ENCODE data around the gene PTPRZ1. TPM values are rescaled to one million over a fixed set of nuclear protein-coding genes. Genes with fewer than 3 reads are reported as not detected.

The PTPRZ1 gene
- total and polyA plus RNA-seq, 7 donors: 0.01 to 0.30 (median 0.08) TPM; not detected in 4

DNA sequence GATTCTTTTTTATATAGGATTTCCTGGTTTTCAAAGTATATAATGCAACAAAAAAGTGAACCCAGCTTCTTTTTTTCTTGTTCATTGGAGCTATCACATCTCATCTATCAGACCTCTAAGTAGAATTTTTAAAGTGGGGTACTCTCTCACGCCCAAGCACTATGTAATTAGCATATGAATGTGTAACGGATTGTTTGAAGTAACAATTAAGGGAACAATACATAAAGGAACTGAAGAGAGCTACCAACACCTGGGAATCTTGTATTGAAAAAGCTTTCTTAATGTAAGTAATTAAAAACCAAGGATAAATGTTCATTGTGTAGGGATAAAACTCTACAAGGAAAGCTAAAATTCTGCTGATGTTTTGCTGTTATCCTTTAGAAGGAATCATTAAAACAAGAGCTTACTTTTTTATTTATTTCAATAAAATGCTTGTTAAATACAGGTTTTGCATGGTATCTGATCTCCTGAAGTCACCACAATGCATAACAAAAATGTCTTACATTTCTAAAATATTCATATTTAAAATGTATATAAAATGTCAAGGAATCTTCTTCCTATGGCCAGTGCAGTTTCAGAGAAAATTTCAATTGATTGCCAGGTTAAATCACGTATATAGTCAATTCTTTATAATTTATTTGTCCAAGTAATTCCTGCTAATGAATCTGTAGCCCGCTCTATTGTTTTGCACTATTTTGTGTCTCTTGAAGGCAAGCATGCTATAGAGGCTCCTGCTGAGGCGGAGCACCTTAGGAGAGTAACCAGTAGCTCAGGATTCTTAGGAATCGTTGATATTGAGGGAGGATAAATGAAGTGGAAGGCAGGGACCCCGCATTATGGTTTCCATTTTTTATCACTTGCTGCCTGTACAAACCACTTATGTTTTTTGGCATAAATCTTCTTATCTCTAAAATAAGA lies 51.6 kb downstream of the PTPRZ1 start:
- Histone ChIP-seq H3K36me3 (ENCODE audit: insufficient read depth in 1 of 2, low read depth in 1 of 2) (no peaks in the 10 kb centered on the region), H3K4me1 (no peaks in the 10 kb centered on the region), H3K27me3 (ENCODE audit: insufficient read depth in 3 of 3, low read length in 2 of 3) (no peaks in the 10 kb centered on the region), H3K9me3 (no peaks in the 10 kb centered on the region), H3K4me3 (no peak overlapping the region), H3K27ac (no peak overlapping the region)
- no peak for DNase-seq
- ATAC-seq: no peak
- WGBS, 3 donors: 70 to 75% (median 72%) methylated on average over 7 of the region's 7 CpGs
- intact Hi-C loops (cut with DNase I): no loop called here
- TF ChIP-seq, protein P1, sequence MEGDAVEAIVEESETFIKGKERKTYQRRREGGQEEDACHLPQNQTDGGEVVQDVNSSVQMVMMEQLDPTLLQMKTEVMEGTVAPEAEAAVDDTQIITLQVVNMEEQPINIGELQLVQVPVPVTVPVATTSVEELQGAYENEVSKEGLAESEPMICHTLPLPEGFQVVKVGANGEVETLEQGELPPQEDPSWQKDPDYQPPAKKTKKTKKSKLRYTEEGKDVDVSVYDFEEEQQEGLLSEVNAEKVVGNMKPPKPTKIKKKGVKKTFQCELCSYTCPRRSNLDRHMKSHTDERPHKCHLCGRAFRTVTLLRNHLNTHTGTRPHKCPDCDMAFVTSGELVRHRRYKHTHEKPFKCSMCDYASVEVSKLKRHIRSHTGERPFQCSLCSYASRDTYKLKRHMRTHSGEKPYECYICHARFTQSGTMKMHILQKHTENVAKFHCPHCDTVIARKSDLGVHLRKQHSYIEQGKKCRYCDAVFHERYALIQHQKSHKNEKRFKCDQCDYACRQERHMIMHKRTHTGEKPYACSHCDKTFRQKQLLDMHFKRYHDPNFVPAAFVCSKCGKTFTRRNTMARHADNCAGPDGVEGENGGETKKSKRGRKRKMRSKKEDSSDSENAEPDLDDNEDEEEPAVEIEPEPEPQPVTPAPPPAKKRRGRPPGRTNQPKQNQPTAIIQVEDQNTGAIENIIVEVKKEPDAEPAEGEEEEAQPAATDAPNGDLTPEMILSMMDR (IDR thresholded peaks at IDR 0.05): no peak

DNA sequence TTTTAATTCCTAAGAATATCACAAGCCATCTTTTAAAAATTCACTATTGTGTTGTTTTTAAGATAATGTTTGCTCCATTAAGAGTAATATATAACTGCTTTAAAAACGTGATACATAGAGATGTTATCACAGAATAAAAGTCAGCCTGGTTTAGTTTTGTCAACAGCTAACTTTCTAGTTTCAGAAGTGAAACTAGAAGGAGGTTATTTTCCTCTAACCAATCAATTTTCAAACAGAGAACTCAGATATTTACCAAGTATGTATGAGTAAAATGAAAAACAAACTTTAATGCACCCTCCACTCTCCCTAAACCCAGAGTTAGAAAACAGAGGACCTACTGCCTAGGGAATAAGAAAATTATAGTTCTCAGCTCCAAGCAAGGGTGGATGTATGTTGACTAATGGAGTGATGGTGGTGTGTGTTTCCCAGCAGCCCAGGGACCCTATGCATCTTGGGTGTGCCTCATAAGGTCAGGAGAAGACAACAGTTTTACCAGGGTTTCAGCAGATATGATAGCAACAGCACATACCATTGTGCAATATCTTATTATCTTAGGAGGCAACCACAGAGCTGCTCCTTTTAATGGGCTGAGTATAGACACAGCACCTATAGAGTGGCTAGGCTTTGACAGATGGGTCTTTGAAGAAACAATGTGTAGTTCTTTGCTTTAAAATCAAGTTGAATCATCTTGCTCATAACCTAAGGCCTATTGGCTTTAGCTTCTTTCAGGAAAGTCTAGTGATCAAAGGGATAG lies 58.4 kb downstream of the PTPRZ1 start:
- 52 to 64% (median 57%) methylated on average over 1 of the region's 1 CpG for WGBS, 3 donors
- Histone ChIP-seq H3K9me3 (no peaks in the 10 kb centered on the region), H3K4me3 (no peak overlapping the region), H3K27ac (no peak overlapping the region), H3K36me3 (ENCODE audit: insufficient read depth in 1 of 2, low read depth in 1 of 2) (no peaks in the 10 kb centered on the region), H3K4me1 (no peaks in the 10 kb centered on the region), H3K27me3 (ENCODE audit: insufficient read depth in 3 of 3, low read length in 2 of 3) (no peaks in the 10 kb centered on the region)
- intact Hi-C loops (cut with DNase I): no loop called here
- no peak for DNase-seq
- TF ChIP-seq, protein P1 (IDR thresholded peaks at IDR 0.05): no peak
- ATAC-seq: no peak

DNA sequence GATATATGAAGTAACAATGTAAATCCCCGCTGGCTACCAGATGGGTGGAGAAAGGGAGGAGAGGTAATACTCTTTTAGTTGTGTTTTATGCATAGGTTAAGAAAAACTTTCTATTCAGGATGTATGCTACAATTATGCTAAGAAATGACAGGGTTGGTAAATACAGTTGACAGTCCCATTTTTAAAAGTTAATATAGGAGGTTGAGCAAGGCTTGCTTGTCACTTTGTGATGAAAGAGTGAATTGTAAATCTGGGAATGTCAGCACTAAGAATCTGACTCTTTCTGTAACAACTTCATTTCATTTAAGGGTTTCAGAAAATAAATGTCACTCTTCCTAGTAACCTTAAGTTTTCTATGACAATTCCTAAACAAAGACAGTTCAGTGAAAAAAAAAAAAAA lies 59.8 kb downstream of the PTPRZ1 start:
- TF ChIP-seq, protein P1 (IDR thresholded peaks at IDR 0.05): no peak
- no peak for DNase-seq
- intact Hi-C loops (cut with DNase I): no loop called here
- 89 to 94% (median 92%) methylated on average over 1 of the region's 1 CpG for WGBS, 3 donors
- no peak overlapping the region for H3K4me3 ChIP-seq
- H3K27ac ChIP-seq: no peak overlapping the region
- ATAC-seq: no peak
- H3K27me3 ChIP-seq (ENCODE audit: insufficient read depth in 3 of 3, low read length in 2 of 3): no peaks in the 10 kb centered on the region
- H3K4me1 ChIP-seq: no peaks in the 10 kb centered on the region
- H3K36me3 ChIP-seq (ENCODE audit: insufficient read depth in 1 of 2, low read depth in 1 of 2): no peaks in the 10 kb centered on the region
- no peaks in the 10 kb centered on the region for H3K9me3 ChIP-seq

DNA sequence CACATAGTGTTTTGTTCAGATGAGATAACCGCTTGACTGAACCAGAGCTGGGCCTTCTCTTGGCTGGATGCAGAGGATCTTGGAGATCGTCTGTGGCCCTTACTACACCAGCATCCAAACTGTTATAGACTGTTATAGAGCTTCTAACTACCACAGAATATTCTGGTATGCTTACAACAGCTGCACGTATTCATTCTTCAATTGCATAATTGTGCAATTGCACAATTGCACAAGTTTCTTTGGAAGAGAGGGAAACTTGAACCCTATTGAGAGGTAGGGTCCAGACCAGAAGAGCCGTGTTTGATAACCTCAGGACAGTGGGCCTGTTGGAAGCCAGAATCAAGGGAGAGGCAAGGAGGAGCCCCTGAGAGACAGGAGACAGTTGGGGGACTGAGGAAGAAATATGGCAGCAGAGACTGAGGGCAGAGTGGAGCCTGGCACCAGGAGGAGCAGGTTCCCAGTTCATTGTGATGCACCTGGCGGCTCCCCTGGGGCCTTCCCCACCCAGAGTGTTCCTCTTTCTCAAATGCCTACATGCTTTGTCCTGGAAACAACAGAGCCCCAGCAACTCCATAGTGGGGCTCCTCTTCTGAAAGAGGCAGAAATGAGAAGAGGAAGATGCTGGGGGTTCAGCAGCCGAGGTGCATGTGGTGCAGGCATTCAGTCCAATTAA lies 64.1 kb downstream of the PTPRZ1 start:
- intact Hi-C loops (cut with DNase I): no loop called here
- H3K4me1 ChIP-seq: no peaks in the 10 kb centered on the region
- no peaks in the 10 kb centered on the region for H3K9me3 ChIP-seq
- DNase-seq: no peak
- H3K27ac ChIP-seq: no peak overlapping the region
- H3K4me3 ChIP-seq: no peak overlapping the region
- H3K27me3 ChIP-seq (ENCODE audit: insufficient read depth in 3 of 3, low read length in 2 of 3): no peaks in the 10 kb centered on the region
- TF ChIP-seq, protein P1 (IDR thresholded peaks at IDR 0.05): no peak
- WGBS, 3 donors: 73 to 79% (median 75%) methylated on average over 6 of the region's 6 CpGs
- ATAC-seq: no peak
- no peaks in the 10 kb centered on the region for H3K36me3 ChIP-seq (ENCODE audit: insufficient read depth in 1 of 2, low read depth in 1 of 2)
